ENCODE results near the gene FAM234B. TPM values are rescaled to one million over a fixed set of nuclear protein-coding genes. Genes with fewer than 3 reads are reported as not detected.

Gene FAM234B
- total RNA-seq: 1 to 10 TPM; 4.8 to 5.0 TPM
- polyA plus RNA-seq: 1 to 10 TPM; 2.5 to 4.3 (median 2.7) TPM
- total RNA-seq: 6.5 to 13.2 (median 11.6) reads per million in 6 experiments

GRCh38 chr12:13044002-13044905, at the start of gene FAM234B:
FAM234B (plus strand) TSS chr12:13044381; CDS start chr12:13044404, 23 bp downstream.
- Mint-ChIP-seq H3K36me3 (no peaks in the 10 kb centered on the region), H3K4me1 (peaks cover 2 to 23% (median 17%) of the 10 kb centered on the region in 4 donors), H3K4me3 (peak within 1 kb of the TSS; percentile 82 to 93 (median 88)), H3K27me3 (peaks cover 0 to 7% (median 0%) of the 10 kb centered on the region in 5 donors), H3K27ac (peak within 1 kb of the TSS; percentile 56 to 89 (median 72)), H3K9me3 (no peaks in the 10 kb centered on the region)
- DNase-seq: peak; percentile 52 to 86 (median 67)
- POLR2A ChIA-PET: interaction anchor here (0.9 kb wide), 1 partner anchor 43 kb away, joined by 3 read pairs; no protein-coding TSS in a partner anchor
- ATAC-seq: peak; percentile 97 to 99

DNA sequence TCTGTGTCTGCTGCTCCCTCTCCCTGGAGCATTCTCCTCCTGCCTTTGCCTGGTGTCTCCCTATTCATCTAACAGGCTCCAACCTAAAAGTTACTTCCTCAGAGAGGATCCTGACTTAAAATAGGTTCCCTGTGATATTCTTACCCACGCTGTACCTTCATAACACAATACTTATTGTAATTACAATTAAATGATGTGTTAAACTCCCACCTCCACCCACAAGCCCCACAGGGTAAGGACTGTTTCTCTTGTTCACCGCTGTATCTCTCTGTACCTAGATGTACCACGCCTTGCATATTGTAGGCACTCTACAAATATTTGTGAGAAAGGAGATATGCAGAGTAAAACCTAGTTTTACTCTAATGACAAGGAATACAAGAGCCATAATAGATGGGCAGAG, 49.1 kb upstream of the FAM234B start:
- H3K4me3 Mint-ChIP-seq: no peak overlapping the region
- no peak for ATAC-seq
- no peaks in the 10 kb centered on the region for H3K36me3 Mint-ChIP-seq
- peaks cover 29 to 48% (median 40%) of the 10 kb centered on the region in 4 donors for H3K4me1 Mint-ChIP-seq
- no peaks in the 10 kb centered on the region for H3K9me3 Mint-ChIP-seq
- no peak overlapping the region for H3K27ac Mint-ChIP-seq
- POLR2A ChIA-PET: no interaction called here
- no peaks in the 10 kb centered on the region for H3K27me3 Mint-ChIP-seq
- DNase-seq: no peak

DNA sequence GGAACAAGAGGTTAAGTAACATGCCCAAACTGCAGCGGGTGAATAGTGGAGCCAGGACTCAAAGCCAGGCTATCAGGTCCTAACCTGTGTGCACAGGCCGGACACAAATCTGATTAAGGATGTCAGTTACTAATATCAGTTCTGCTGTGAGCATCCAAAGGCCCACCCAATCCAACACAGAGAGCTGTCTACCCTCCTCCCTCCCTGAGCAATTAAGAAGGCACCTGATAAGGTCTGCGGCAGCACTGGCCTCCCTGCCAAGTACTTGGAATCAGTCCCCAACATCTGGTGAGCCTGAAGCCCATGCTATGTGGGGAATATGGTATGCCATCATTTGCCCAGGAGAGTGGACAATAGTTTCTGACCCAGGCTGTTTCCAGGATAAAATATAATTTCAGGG, 48.0 kb upstream of the FAM234B start:
- ATAC-seq (no peak), DNase-seq (no peak)
- no peak overlapping the region for H3K27ac Mint-ChIP-seq
- H3K36me3 Mint-ChIP-seq: no peaks in the 10 kb centered on the region
- H3K27me3 Mint-ChIP-seq: no peaks in the 10 kb centered on the region
- peaks cover 30 to 54% (median 42%) of the 10 kb centered on the region in 4 donors for H3K4me1 Mint-ChIP-seq
- POLR2A ChIA-PET: no interaction called here
- no peaks in the 10 kb centered on the region for H3K9me3 Mint-ChIP-seq
- H3K4me3 Mint-ChIP-seq: no peak overlapping the region

DNA sequence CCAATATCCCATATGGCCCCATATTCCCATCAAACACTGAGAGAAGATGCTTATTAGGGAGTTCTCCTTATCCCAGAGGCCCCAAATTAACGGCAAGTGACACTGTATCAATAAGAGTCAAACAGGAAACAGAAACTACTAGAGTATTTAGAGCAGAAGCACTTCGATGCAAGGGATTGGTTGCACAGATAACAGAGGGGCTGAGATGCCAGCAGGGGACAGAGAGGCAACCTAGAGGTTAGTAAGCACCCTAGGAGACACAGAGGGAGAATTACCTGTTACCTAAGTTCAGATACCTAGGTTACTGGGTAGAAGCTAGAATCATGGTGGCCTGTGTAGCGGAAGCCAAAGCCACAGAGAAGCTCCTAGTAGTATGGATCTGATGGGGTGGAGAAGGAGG, 47.0 kb upstream of the FAM234B start:
- no peak overlapping the region for H3K27ac Mint-ChIP-seq
- peak overlapping the region in 2 of 10 donors; percentile 9 to 48 for H3K4me3 Mint-ChIP-seq
- no peaks in the 10 kb centered on the region for H3K36me3 Mint-ChIP-seq
- peaks cover 0 to 5% (median 0%) of the 10 kb centered on the region in 5 donors for H3K27me3 Mint-ChIP-seq
- H3K9me3 Mint-ChIP-seq: no peaks in the 10 kb centered on the region
- H3K4me1 Mint-ChIP-seq: peaks cover 28 to 60% (median 45%) of the 10 kb centered on the region in 4 donors
- no peak for DNase-seq
- POLR2A ChIA-PET: no interaction called here
- ATAC-seq: no peak

GRCh38 chr12:12997734-12998133, 46.4 kb upstream of the FAM234B start:
- H3K27me3 Mint-ChIP-seq: peaks cover 0 to 10% (median 0%) of the 10 kb centered on the region in 5 donors
- peaks cover 28 to 58% (median 42%) of the 10 kb centered on the region in 4 donors for H3K4me1 Mint-ChIP-seq
- POLR2A ChIA-PET: no interaction called here
- no peaks in the 10 kb centered on the region for H3K9me3 Mint-ChIP-seq
- no peaks in the 10 kb centered on the region for H3K36me3 Mint-ChIP-seq
- ATAC-seq (no peak), DNase-seq (no peak)
- H3K27ac Mint-ChIP-seq: no peak overlapping the region
- peak overlapping the region in 1 of 10 donors; percentile 48 for H3K4me3 Mint-ChIP-seq

DNA sequence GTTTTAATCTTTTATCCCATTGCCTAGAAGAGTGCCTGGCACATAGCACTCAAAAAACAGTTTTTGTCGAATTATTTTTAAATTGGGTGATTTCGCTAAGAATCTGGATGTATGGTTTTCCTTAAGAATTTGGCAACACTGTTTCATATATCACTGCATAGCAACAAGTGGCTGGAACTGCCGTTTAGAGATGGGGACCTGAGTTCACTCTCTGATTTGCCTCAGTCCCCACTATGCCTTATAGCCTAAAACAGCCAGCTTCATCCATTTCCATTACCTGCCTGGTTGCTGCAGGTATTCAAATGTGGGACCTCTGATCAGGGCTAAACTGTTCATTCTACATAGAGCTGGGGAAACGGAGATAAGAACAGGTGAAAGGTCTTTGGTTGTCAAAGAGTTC, 45.9 kb upstream of the FAM234B start:
- H3K4me1 Mint-ChIP-seq: peaks cover 26 to 52% (median 37%) of the 10 kb centered on the region in 4 donors
- POLR2A ChIA-PET: no interaction called here
- no peaks in the 10 kb centered on the region for H3K9me3 Mint-ChIP-seq
- peaks cover 0 to 12% (median 0%) of the 10 kb centered on the region in 5 donors for H3K27me3 Mint-ChIP-seq
- ATAC-seq (no peak), DNase-seq (no peak)
- peak overlapping the region in 3 of 10 donors; percentile 7 to 46 (median 13) for H3K4me3 Mint-ChIP-seq
- H3K36me3 Mint-ChIP-seq: no peaks in the 10 kb centered on the region
- peak overlapping the region in 2 of 10 donors; percentile 4 to 25 for H3K27ac Mint-ChIP-seq

DNA sequence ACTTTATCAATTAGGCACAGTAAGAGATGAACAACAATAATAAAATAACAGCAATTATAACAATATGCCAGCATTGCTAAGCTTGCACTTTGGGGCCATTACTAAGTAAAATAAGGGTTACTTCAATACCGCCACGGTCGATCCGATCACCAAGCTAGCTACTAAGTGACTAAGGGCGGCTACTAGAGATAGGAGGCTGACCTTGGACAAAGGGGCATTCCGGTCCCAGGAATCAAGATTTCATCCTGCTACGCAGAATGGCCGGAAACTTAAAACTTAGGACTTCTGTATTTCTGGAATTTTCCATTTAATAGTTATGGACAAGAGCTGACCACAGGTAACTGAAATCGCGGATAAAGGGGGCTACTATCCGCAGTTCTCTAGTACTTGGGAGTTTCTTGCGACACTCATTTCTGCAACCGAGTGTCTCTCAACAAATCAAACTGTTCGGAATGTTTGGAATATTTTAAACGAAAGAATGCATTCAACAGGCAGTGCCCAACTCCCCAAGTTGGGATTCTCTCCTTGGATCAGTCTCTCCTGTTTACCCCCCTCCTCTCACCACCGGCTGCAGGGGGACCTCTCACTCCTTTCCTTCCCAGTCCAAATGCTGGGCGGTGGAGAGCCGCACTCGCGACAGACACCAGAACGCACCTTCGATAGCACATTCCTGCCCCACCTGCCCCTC, 44.8 kb upstream of the FAM234B start:
- H3K9me3 Mint-ChIP-seq: no peaks in the 10 kb centered on the region
- H3K36me3 Mint-ChIP-seq: no peaks in the 10 kb centered on the region
- H3K27me3 Mint-ChIP-seq: peaks cover 0 to 20% (median 0%) of the 10 kb centered on the region in 5 donors
- POLR2A ChIA-PET: no interaction called here
- peak in 1 of 10 donors; percentile 10 for DNase-seq
- peak overlapping the region in 9 of 10 donors; percentile 63 to 99 (median 87) for H3K27ac Mint-ChIP-seq
- H3K4me1 Mint-ChIP-seq: peaks cover 24 to 45% (median 35%) of the 10 kb centered on the region in 4 donors
- no peak for ATAC-seq
- peak overlapping the region; percentile 82 to 98 (median 94) for H3K4me3 Mint-ChIP-seq

GRCh38 chr12:12999959-13000615, 44.1 kb upstream of the FAM234B start, which contains the start of gene HEBP1:
HEBP1 (minus strand) TSS chr12:13000265; CDS start chr12:13000114, 151 bp downstream.
- Mint-ChIP-seq H3K27ac (peak within 1 kb of the TSS; percentile 68 to 99 (median 89)), H3K4me3 (peak within 1 kb of the TSS; percentile 82 to 98 (median 94)), H3K36me3 (no peaks in the 10 kb centered on the region), H3K9me3 (no peaks in the 10 kb centered on the region), H3K27me3 (peaks cover 0 to 20% (median 0%) of the 10 kb centered on the region in 5 donors), H3K4me1 (peaks cover 24 to 45% (median 34%) of the 10 kb centered on the region in 4 donors)
- ATAC-seq: peak; percentile 83 to 86
- peak; percentile 88 to 98 (median 95) for DNase-seq
- POLR2A ChIA-PET: interaction anchor here (1.4 kb wide), 1 partner anchor 44 kb away, joined by 3 read pairs; the partner anchor contains the start of gene FAM234B

DNA sequence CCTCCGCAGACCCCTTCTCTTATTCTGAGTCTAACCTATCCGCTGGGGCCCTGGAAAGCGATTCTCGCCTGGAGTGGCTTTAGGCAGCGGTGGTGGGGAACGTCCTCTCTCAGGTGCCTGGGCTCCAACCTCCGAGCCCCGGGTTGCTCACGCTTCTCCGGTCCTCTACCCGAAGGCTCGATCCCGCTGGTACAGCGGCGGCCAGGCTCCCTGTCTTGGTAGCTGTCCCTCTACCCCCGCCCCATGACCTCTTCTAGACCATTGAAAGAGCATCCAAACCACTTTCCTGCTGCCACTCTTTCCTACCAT, 43.6 kb upstream of the FAM234B start:
- Mint-ChIP-seq H3K36me3 (no peaks in the 10 kb centered on the region), H3K4me3 (peak overlapping the region; percentile 82 to 98 (median 94)), H3K9me3 (no peaks in the 10 kb centered on the region), H3K27me3 (peaks cover 0 to 20% (median 0%) of the 10 kb centered on the region in 5 donors), H3K4me1 (peaks cover 24 to 45% (median 34%) of the 10 kb centered on the region in 4 donors), H3K27ac (peak overlapping the region; percentile 27 to 99 (median 88))
- no peak for DNase-seq
- POLR2A ChIA-PET: interaction anchor here (1.4 kb wide), 1 partner anchor 43 kb away, joined by 3 read pairs; the partner anchor contains the start of gene FAM234B
- peak; percentile 44 to 48 for ATAC-seq

DNA sequence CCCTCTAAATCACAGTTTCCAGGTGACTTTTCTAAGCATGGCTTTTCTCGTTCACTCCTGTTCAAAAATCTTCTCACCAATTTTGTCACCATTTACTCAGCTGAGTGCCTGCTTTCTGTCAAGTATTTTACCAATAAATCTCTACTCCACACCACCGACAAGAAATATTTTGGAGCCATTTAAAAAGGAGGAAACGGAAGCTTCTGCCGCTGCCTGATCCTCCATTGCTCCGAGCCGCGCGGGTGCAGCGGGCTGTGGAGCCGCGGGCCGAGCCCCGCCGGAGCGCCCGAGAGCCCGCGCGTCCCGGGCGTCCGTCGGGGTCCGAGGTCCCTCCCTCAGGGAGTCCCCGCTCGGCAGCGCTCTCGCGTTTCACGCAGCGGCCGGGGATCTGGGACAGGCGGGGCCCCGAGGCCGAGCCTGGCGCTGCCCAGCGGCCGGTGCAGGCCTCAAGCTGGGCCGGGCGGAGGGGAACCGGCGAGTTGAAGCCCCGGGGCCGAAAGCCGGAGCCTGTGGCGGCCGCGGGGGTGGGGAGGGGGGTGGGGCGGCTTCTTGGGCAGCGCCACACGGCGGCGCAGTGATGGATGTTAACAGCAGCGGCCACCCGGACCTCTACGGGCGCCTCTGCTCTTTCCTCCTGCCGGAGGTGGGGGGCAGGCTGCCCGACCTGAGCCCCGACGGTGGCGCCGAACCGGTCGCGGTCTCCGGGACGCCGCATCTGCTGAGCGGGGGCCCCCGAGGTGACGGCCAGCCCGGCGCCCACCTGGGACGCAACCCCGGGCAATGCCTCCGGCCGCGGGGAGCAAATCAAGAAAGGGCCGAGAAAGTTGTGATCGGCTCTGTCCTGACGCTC, 43.0 kb upstream of the FAM234B start:
- no peaks in the 10 kb centered on the region for H3K36me3 Mint-ChIP-seq
- H3K27me3 Mint-ChIP-seq: peaks cover 0 to 20% (median 0%) of the 10 kb centered on the region in 5 donors
- peak overlapping the region; percentile 27 to 99 (median 88) for H3K27ac Mint-ChIP-seq
- POLR2A ChIA-PET: interaction anchor here (0.6 to 1.4 kb wide), 3 partner anchors 43 to 1802 kb away, joined by 3 to 4 read pairs (median 3); partner anchors contain the start of genes C12orf60, FAM234B and WBP11
- ATAC-seq: peak; percentile 29 to 33
- peak overlapping the region; percentile 82 to 98 (median 94) for H3K4me3 Mint-ChIP-seq
- H3K9me3 Mint-ChIP-seq: no peaks in the 10 kb centered on the region
- peaks cover 24 to 45% (median 34%) of the 10 kb centered on the region in 4 donors for H3K4me1 Mint-ChIP-seq
- peak; percentile 14 to 68 (median 38) for DNase-seq

- no peak for ATAC-seq
- Mint-ChIP-seq H3K4me3 (peak overlapping the region; percentile 71 to 95 (median 88)), H3K9me3 (no peaks in the 10 kb centered on the region), H3K27ac (peak overlapping the region in 9 of 10 donors; percentile 4 to 94 (median 75)), H3K4me1 (peaks cover 24 to 45% (median 33%) of the 10 kb centered on the region in 4 donors), H3K27me3 (peaks cover 0 to 20% (median 0%) of the 10 kb centered on the region in 5 donors), H3K36me3 (no peaks in the 10 kb centered on the region)
- POLR2A ChIA-PET: interaction anchor here (0.6 to 1.4 kb wide), 3 partner anchors 42 to 1802 kb away, joined by 3 to 4 read pairs (median 3); partner anchors contain the start of genes C12orf60, FAM234B and WBP11
- DNase-seq: no peak
Observed at GRCh38 chr12:13001775-13002040, 42.5 kb upstream of the FAM234B start.
